ENCODE measurements around the gene EXOC6B.

GRCh38 chr2:72178551-72178950 is 647.3 kb downstream of the EXOC6B start:
- TF ChIP-seq CTCF (IDR thresholded peaks at IDR 0.05; ENCODE audit: control extremely low read depth in 1 of 3, insufficient read depth in 1 of 3, low read depth in 1 of 3, low read length in 3 of 3) (no peak), GABPA (IDR thresholded peaks at IDR 0.05; ENCODE audit: borderline replicate concordance, insufficient read depth, low read length) (no peak), ZNF274 (IDR thresholded peaks at IDR 0.05; ENCODE audit: borderline replicate concordance, extremely low read depth, low read length) (no peak), POLR2A (IDR thresholded peaks at IDR 0.05; ENCODE audit: control extremely low read depth in 1 of 2, low read depth in 2 of 2, low read length in 2 of 2) (no peak), SP2 (IDR thresholded peaks at IDR 0.05; ENCODE audit: low read length) (no peak), POLR2AphosphoS5 (IDR thresholded peaks at IDR 0.05; ENCODE audit: low read depth, low read length) (no peak)
